Caco-2 (cell line): ENCODE measurements around the gene MGAT1. TPM values are rescaled to one million over a fixed set of nuclear protein-coding genes. Genes with fewer than 3 reads are reported as not detected.

Source experiments
- BruUV-seq: library from RNA; stranded (reverse); fragments of 400-500 nt; replicated peaks from 2 replicates; lab custom pipeline; 2021; lab: Mats Ljungman, UMichigan
- CTCF ChIA-PET: fragments of 300-600 bp; sonication (Branson Sonifier 250); formaldehyde crosslinking; loops from one replicate; lab custom pipeline; 2022; ENCODE audit warnings: antibody characterized with exemption; lab: Charles Lee
- POLR2A ChIA-PET: fragments of 300-600 bp; sonication (Branson Sonifier 250); formaldehyde crosslinking; loops from one replicate; lab custom pipeline; 2022; ENCODE audit warnings: antibody characterized with exemption; lab: Charles Lee
- DNase-seq, 2 experiments: peaks; one replicate each; pipeline versions ENCODE4 v3.0.0 to v3.0.0-alpha.2; 2020 to 2022
- H3K27me3 ChIP-seq: replicated peaks from 2 replicates; pipeline ENCODE4 v1.6.0; 2011; ENCODE audit warnings: low read length; ENCODE audit not compliant: control insufficient read depth, insufficient read depth
- H3K36me3 ChIP-seq: 2 replicates; pipeline ENCODE4 v1.5.1; 2011; ENCODE audit warnings: low read length; ENCODE audit not compliant: control insufficient read depth, insufficient read depth
- H3K4me1 ChIP-seq: fragments of 250-450 bp; sonication (Bioruptor Pico); 2 replicates; pipeline ENCODE4 v1.5.1; 2020; ENCODE audit warnings: mild to moderate bottlenecking
- H3K4me3 ChIP-seq: 2 replicates; pipeline ENCODE4 v1.5.1; 2011; ENCODE audit warnings: low read depth, mild to moderate bottlenecking, control low read depth, low read length
- H3K9me3 ChIP-seq: fragments of 250-450 bp; sonication (Bioruptor Pico); 2 replicates; pipeline ENCODE4 v1.5.1; 2020; ENCODE audit warnings: mild to moderate bottlenecking, moderate library complexity
- H3K27ac Mint-ChIP-seq: one replicate; pipeline ENCODE4 v1.8.0; 2022; ENCODE audit warnings: mixed read lengths; ENCODE audit not compliant: unreplicated experiment
- H3K27me3 Mint-ChIP-seq: one replicate; pipeline ENCODE4 v1.8.0; 2022; ENCODE audit warnings: mixed read lengths; ENCODE audit not compliant: insufficient read depth, unreplicated experiment
- H3K36me3 Mint-ChIP-seq: one replicate; pipeline ENCODE4 v1.8.0; 2022; ENCODE audit warnings: mild to moderate bottlenecking, mixed read lengths; ENCODE audit not compliant: insufficient read depth, unreplicated experiment
- H3K4me1 Mint-ChIP-seq: one replicate; pipeline ENCODE4 v1.8.0; 2022; ENCODE audit warnings: low read depth, mixed read lengths; ENCODE audit not compliant: unreplicated experiment
- H3K4me3 Mint-ChIP-seq: one replicate; pipeline ENCODE4 v1.8.0; 2022; ENCODE audit warnings: mild to moderate bottlenecking, moderate library complexity, mixed read lengths; ENCODE audit not compliant: unreplicated experiment
- H3K9me3 Mint-ChIP-seq: one replicate; pipeline ENCODE4 v1.8.0; 2022; ENCODE audit warnings: mixed read lengths; ENCODE audit not compliant: unreplicated experiment
- intact Hi-C: fragments of 100-400 bp; cut with micrococcal nuclease; formaldehyde crosslinking; loops from one replicate; pipeline ENCODE4 v1.10.0; 2022; ENCODE audit not compliant: unreplicated experiment
- total RNA-seq: library from RNA; stranded (reverse); gene quantifications from 2 replicates; pipeline ENCODE4 v1.2.3, GENCODE V29; 2022
- TF ChIP-seq, protein P1 (sequence below), 2 experiments: fragments of 200-600 bp in 1 of 2; IDR thresholded peaks; 1 replicate in 1 of 2; 2 replicates in 1 of 2; pipeline versions ENCODE4 v1.5.1 to v1.8.0; 2011 to 2022; ENCODE audit warnings: antibody characterized with exemption in 1 of 2, control low read depth in 1 of 2, inconsistent platforms in 1 of 2, low read depth in 1 of 2, low read length in 1 of 2, mild to moderate bottlenecking in 1 of 2, moderate library complexity in 1 of 2; ENCODE audit not compliant: insufficient read depth in 1 of 2, severe bottlenecking in 1 of 2, unreplicated experiment in 1 of 2

Gene MGAT1
- total RNA-seq, 1 experiment from 2014 or later: 80.1 TPM

GRCh38 chr5:180839935-180840334 lies 37.3 kb upstream of the MGAT1 start:
- peaks cover 11% of the 10 kb centered on the region for H3K36me3 Mint-ChIP-seq
- no peaks in the 10 kb centered on the region for H3K4me1 Mint-ChIP-seq
- ChIA-PET CTCF (no interaction called here), POLR2A (no interaction called here)
- DNase-seq: no peak
- Histone ChIP-seq H3K27me3 (no peaks in the 10 kb centered on the region), H3K4me3 (no peak overlapping the region), H3K9me3 (no peaks in the 10 kb centered on the region), H3K4me1 (no peaks in the 10 kb centered on the region), H3K36me3 (no peaks in the 10 kb centered on the region)
- H3K27ac Mint-ChIP-seq: no peak overlapping the region
- no peak overlapping the region for H3K4me3 Mint-ChIP-seq
- no peaks in the 10 kb centered on the region for H3K27me3 Mint-ChIP-seq
- TF ChIP-seq, protein P1, sequence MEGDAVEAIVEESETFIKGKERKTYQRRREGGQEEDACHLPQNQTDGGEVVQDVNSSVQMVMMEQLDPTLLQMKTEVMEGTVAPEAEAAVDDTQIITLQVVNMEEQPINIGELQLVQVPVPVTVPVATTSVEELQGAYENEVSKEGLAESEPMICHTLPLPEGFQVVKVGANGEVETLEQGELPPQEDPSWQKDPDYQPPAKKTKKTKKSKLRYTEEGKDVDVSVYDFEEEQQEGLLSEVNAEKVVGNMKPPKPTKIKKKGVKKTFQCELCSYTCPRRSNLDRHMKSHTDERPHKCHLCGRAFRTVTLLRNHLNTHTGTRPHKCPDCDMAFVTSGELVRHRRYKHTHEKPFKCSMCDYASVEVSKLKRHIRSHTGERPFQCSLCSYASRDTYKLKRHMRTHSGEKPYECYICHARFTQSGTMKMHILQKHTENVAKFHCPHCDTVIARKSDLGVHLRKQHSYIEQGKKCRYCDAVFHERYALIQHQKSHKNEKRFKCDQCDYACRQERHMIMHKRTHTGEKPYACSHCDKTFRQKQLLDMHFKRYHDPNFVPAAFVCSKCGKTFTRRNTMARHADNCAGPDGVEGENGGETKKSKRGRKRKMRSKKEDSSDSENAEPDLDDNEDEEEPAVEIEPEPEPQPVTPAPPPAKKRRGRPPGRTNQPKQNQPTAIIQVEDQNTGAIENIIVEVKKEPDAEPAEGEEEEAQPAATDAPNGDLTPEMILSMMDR (IDR thresholded peaks at IDR 0.05; ENCODE audit: insufficient read depth in 1 of 2, low read depth in 1 of 2, low read length in 1 of 2, severe bottlenecking in 1 of 2, unreplicated experiment in 1 of 2): no peak
- H3K9me3 Mint-ChIP-seq: no peaks in the 10 kb centered on the region
- no TSS peak for BruUV-seq
- intact Hi-C loops: no loop called here

- Histone ChIP-seq H3K9me3 (no peaks in the 10 kb centered on the region), H3K4me1 (no peaks in the 10 kb centered on the region), H3K4me3 (no peak overlapping the region), H3K36me3 (no peaks in the 10 kb centered on the region), H3K27me3 (no peaks in the 10 kb centered on the region)
- intact Hi-C loops: no loop called here
- no peak overlapping the region for H3K27ac Mint-ChIP-seq
- no peak for DNase-seq
- H3K36me3 Mint-ChIP-seq: peaks cover 11% of the 10 kb centered on the region
- ChIA-PET POLR2A (no interaction called here), CTCF (no interaction called here)
- H3K27me3 Mint-ChIP-seq: no peaks in the 10 kb centered on the region
- H3K4me1 Mint-ChIP-seq: no peaks in the 10 kb centered on the region
- no TSS peak for BruUV-seq
- TF ChIP-seq, protein P1 (IDR thresholded peaks at IDR 0.05; ENCODE audit: insufficient read depth in 1 of 2, low read depth in 1 of 2, low read length in 1 of 2, severe bottlenecking in 1 of 2, unreplicated experiment in 1 of 2): no peak
- H3K4me3 Mint-ChIP-seq: no peak overlapping the region
- no peaks in the 10 kb centered on the region for H3K9me3 Mint-ChIP-seq
Measured at GRCh38 chr5:180839227-180839626, 36.6 kb upstream of the MGAT1 start.

DNA sequence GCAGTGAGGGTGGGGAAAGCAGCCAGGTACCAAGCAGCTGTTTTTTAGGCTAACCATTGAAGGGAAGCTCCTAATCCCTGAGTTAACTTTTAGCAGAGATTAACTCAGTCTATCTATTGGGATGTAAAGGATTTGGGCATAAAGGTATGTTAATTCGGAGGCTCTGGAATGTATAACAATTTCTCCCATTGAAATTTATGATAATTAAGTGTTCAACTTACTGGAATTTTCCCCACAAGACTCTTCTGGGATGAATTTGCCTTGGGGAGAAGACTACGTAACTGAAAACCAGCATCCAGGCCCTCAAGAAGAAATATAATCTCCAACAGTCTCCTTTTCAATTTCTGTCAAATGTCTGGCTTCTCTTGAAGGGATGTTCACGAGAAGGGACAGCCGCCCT lies 34.9 kb upstream of the MGAT1 start:
- Mint-ChIP-seq H3K9me3 (no peaks in the 10 kb centered on the region), H3K4me1 (no peaks in the 10 kb centered on the region), H3K27me3 (no peaks in the 10 kb centered on the region), H3K4me3 (no peak overlapping the region), H3K27ac (no peak overlapping the region), H3K36me3 (peaks cover 11% of the 10 kb centered on the region)
- CTCF ChIA-PET: no interaction called here
- no peak for DNase-seq
- H3K4me3 ChIP-seq: no peak overlapping the region
- no peaks in the 10 kb centered on the region for H3K4me1 ChIP-seq
- POLR2A ChIA-PET: no interaction called here
- no peaks in the 10 kb centered on the region for H3K27me3 ChIP-seq
- no peaks in the 10 kb centered on the region for H3K36me3 ChIP-seq
- H3K9me3 ChIP-seq: no peaks in the 10 kb centered on the region
- intact Hi-C loops: no loop called here
- TF ChIP-seq, protein P1 (IDR thresholded peaks at IDR 0.05; ENCODE audit: insufficient read depth in 1 of 2, low read depth in 1 of 2, low read length in 1 of 2, severe bottlenecking in 1 of 2, unreplicated experiment in 1 of 2): no peak
- BruUV-seq: no TSS peak
